COLO668 (cell line): ENCODE results near the gene GPRC6A.
"Not testable (repeated sequence)": the region's sequence is repeated elsewhere in the genome, so short reads cannot be mapped to it uniquely, and the experiment has no call there.

Experiments
- DNase-seq: peaks from one replicate; lab custom pipeline; 2025; ENCODE audit not compliant: unreplicated experiment; lab: John Stamatoyannopoulos, UW

Gene GPRC6A

GRCh38 chr6:116828983-116829382, at the start of gene GPRC6A:
GPRC6A (minus strand) TSS chr6:116829083; CDS start chr6:116829013, 70 bp downstream.
- DNase-seq, result no peak

GRCh38 chr6:116877743-116878142, 48.9 kb upstream of the GPRC6A start:
- peak; percentile 15 for DNase-seq

DNA sequence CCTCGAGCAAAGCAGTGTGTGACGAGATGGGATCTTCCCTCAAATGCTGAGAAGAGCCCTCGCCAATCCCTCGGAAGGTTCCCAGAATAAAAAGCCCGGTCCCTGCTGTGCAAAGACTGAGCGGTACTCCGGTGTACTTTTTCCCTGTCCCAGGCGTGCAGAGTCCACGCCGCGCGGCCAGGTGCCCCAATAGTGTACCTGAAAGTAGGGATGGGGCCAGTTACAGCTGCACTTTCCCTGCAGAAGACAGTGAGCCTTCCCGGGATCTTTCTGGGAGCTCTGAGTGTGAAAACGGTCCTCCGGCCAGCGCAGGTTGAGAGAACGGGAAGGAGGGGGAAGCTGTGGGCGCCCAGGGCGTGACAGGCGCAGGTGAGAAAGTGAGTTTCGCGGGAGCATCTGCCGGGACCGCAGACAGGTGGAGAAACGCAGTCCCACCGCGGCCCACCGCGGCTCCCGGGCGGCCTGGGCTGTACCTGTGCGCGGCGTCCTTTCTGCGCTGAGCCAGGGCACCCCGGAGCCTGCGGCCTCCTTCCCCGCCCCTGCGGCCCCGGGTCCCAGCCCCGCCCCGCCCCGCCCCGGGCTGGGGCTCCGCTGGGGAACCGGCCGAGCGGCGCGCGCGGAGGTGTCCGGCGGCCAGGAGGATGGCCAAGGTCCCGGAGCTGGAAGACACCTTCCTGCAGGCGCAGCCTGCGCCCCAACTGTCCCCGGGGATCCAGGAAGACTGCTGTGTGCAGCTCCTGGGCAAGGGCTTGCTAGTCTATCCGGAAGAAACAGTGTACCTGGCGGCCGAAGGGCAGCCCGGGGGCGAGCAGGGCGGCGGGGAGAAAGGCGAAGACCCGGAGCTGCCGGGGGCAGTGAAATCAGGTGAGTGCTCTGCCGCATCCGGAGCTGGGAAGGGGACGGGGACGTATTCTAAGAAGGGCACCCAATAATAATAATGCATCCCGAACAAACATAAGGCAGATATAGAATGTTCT, 48.0 kb upstream of the GPRC6A start, which contains the start of gene RFX6:
Gene RFX6 (plus strand): TSS at position 608 of the 977 bp plus-strand sequence. CDS start 34 bp downstream, at position 642.
- peak; percentile 65 for DNase-seq

- no peak for DNase-seq
Measured at GRCh38 chr6:116876107-116876506, 47.2 kb upstream of the GPRC6A start.

GRCh38 chr6:116872771-116873170, 43.9 kb upstream of the GPRC6A start:
- DNase-seq, result no peak

DNA sequence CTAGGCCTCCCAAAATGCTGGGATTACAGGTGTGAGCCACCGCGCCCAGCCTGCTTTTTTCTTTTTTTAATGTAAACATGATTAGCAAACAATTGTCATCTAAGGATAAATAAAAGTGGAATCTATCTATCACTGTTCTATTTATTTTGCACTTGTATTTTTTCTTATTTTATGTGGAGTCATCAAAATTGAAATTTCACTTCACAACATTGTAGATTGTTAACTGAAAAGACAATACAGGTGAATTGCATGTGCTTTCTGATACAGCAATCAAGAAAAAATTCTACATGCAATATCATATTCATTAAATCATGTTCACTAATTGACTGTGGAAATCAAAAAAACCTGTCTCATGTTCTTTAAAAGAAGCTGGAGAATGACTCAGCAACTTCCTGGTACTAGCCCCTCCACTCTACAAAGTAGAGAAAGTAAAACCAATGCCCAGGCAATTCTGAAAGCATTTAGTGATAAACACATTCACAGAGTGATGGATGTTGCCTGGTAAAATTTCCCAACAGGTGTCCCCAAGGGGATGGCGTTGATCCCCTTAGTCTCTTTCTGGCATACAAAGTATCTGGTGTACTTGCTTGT, 37.5 kb upstream of the GPRC6A start:
- no peak for DNase-seq

DNA sequence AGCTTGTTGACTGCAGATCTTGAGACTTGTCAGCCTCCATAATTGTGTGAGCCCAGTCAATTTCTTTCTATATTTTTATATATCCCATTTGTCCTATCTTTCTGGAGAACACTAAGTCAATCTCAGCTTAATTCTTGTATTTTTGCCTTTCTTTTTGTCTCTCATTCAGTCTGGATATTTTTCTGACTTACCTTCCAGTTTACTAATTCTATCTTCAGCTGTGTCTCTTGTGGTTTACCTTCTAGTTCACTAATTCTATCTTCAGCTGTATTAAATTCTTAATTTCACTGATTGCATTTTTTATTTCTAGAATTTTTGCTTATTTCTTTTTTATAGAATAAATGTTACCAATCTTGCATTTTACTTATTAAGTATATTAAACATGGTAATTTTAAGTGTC, 30.4 kb upstream of the GPRC6A start:
- no peak for DNase-seq

DNA sequence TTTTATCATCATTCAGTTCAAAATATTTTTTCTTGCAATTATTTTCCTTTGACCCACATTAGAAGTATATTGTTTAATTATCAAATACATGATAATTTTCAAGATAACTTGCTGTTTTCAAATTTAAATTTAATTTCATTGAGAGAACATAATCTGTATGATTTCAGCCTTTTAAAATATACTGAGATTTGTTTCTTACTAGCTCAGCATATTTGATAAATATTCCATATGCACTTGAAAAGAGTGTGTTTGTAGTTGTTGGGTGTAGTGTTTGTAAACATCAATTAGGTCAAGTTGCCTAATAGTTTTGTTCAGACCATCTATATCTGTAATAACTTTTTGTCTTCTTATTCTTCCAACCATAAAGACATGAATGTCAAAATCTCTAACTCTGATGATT, 29.2 kb upstream of the GPRC6A start:
- DNase-seq, result no peak

- DNase-seq, result no peak
Measured at GRCh38 chr6:116847227-116847626, 18.3 kb upstream of the GPRC6A start.

DNA sequence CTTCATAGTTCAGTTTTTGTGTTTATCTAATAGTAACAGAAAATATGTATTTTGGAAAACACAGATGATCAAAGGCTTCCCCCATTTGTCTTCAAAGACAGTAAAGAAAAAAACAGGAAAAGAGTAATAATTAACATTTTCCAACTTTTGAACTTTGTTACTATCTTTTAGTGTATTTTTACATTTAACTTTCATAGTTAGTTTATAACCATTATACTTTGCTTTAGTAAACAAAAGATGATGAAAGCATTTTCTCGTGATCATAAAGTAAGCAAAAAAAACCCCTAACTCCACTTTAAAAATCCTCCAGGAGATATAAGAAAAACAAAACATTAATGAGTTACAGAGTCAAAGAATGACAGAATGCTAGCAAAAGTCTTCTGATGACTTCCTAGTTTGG, 13.6 kb upstream of the GPRC6A start:
- no peak for DNase-seq

DNA sequence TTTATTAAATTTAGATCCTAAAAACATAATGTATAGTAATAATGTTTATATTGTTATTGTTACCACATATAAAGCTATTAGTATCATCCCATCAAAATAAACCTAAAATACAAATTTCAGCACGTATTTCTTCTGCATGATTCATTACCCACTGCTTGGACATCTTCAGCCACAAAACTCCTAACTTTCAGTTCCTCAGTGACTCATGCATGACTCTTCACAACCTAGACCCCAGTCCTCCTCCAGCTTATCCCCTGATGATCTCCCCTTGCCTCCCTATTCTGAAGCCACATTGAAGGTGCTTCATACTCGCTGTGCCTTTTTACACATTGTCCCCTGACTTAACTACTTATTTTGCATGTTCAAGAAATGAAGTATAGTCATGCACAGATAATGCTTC, 11.2 kb upstream of the GPRC6A start:
- DNase-seq, result no peak

DNA sequence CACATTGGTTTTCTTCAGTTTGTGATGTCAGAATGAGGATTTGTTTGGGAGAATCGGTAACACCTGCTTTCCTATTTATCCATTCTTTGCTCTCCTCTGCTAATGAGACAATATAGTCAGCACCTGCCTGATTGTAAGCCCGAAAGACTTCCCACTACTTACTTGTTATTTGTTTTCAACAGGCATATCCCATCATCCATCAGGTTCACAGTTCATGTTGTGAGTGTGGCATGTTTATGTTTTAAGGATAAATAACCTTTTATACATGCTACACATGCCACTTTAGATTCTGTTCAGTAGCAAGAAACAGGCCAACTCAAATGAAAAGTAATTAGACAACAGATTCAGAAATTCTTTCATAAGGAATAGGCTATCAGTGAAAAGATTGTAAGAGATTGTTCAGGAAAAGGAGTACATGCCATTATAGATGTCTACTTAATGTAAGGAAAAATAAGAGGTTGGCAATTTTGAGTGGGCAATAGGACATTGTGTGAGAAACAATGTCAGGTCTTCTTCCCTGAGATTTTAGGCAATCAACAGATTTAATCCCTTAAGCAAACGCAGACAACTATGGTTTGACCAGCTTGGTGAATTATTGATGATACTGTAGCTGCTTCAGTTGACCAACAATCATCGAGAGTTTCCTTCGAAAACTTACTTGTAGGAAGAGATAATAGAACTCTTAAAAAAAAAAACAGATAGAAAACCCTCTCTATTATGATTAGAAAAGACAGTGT, 7.9 kb upstream of the GPRC6A start:
- no peak for DNase-seq

GRCh38 chr6:116834526-116834925, 5.6 kb upstream of the GPRC6A start:
- not testable (repeated sequence) for DNase-seq

DNA sequence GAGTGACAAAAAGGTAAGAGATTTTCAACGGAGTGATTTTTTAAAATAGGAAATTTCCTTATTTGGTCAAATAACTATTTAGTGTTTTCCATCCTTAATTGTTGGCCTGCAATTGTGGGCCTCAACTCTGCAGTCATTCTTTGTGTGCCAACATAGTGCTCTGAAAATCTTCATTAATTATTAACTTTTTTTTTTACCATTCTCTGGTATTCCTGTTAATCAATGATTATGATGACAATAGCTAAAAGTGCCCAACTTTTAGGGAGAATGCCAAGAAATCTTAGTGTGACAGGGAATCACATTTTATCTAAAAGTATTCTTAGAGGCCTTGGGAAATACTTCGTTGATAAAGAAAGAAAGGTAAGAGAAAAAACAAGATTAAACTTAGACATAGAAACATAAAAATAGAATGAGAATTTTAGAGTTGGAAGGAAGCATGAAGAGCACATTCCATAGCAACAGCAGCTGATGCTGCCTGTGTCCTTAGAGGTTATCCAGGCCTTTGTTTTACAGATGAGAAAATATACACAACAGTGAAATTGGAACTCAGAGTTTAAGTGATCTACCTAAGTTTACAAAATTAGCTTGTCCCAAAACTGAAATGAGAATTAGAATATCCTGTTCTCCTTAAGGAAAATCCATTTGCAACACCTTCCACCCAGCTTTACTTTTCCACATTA, 1.2 kb downstream of the GPRC6A start:
- no peak for DNase-seq

- DNase-seq, result not testable (repeated sequence)
Measured at GRCh38 chr6:116816336-116816735, 12.5 kb downstream of the GPRC6A start.

DNA sequence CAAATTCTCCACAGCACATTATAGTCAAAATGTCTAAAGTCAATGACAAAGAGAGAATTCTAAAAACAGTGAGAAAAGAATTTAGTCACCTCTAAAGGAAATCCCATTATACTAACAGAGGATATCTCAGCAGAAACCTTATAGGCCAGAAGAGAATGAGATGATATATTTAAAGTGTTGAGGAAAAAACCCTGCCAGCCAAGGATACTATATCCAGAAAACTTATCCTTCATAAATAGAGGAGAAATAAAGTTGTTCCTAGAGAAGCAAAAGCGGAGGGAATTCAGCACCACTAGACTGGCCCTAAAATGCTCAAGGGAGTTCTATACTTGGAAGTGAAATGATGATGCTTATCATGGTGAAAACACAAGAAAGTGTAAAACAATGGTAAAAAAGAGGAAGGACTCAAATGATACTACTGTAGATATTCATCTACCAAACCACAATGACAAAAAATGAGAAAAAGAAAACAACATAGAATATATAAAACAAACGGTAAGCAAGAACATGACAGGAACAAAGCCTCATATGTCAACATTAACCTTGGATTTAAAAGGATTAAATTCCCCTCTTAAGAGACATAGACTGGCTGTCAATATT, 16.7 kb downstream of the GPRC6A start:
- no peak for DNase-seq

DNA sequence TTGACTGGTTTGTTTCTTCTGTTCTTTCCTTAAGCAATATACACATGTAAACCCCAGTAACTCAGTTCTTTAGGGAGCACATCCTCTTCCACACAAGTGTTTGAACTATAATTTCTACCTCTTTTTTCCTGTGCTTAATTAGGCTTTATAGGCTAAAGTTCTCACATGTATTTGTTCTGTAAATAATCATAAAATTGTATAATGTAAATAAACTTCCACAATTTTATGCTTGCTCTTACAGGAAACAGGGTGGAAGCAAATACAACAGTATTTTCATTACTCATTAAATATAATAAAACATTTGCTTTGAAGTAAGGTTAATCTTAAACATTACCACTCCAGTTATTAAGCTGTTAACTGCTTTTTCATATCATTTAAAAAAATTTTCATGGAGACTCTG, 26.9 kb downstream of the GPRC6A start:
- DNase-seq, result no peak

- DNase-seq, result no peak
Measured at GRCh38 chr6:116799945-116800344, 28.9 kb downstream of the GPRC6A start.

GRCh38 chr6:116797585-116797984, 31.3 kb downstream of the GPRC6A start:
- DNase-seq, result no peak

DNA sequence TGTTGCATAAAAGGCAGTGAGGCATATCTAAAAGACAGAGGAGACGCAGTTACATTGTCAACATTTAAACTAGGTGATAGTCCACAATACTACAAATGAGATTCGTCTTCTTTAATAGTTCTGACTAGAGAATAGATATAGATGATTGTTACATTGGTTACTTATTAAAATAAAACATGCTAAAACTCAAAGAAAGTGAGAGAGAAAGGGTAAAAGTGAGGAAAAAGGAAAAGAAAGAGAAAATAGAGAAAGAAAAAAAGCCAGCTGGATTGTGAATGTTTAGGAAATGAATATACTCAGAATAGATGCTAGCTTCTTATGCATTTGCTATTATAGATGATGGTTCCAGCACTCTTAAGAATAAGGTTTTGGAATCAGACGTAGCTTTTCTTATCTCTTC, 35.7 kb downstream of the GPRC6A start:
- DNase-seq, result no peak

- DNase-seq, result no peak
Measured at GRCh38 chr6:116783852-116784251, 45.0 kb downstream of the GPRC6A start.
